ENCODE data around the gene KCNC1.

GRCh38 chr11:17730137-17730536 lies 4.4 kb upstream of the KCNC1 start:
- TF ChIP-seq EZH2phosphoT487 (IDR thresholded peaks at IDR 0.05; ENCODE audit: low read depth) (no peak), CTCF (IDR thresholded peaks at IDR 0.05; ENCODE audit: low read depth, low read length) (no peak)
